ENCODE data around the gene MRPL4.

MRPL4 gene

GRCh38 chr19:10251792-10252694 is at the start of gene MRPL4:
Gene MRPL4 (plus strand): TSS chr19:10252214. CDS start chr19:10252254, 40 bp downstream.
- DNase-seq (ENCODE audit: low read depth), result peak; percentile 94

GRCh38 chr19:10203686-10204085 is 48.3 kb upstream of the MRPL4 start:
- no peak overlapping the region for H3K4me3 ChIP-seq (ENCODE audit: low read depth, low read length)
- no peak for DNase-seq (ENCODE audit: low read depth)

More at GRCh38 chr19:10251792-10252694, at the start of gene MRPL4:
- peak within 1 kb of the TSS; percentile 97 for H3K4me3 ChIP-seq (ENCODE audit: low read depth, low read length)

GRCh38 chr19:10205636-10206035 is 46.4 kb upstream of the MRPL4 start:
- no peak overlapping the region for H3K4me3 ChIP-seq (ENCODE audit: low read depth, low read length)
- no peak for DNase-seq (ENCODE audit: low read depth)

GRCh38 chr19:10206226-10206885 is 45.7 kb upstream of the MRPL4 start:
- no peak overlapping the region for H3K4me3 ChIP-seq (ENCODE audit: low read depth, low read length)
- no peak for DNase-seq (ENCODE audit: low read depth)

- H3K4me3 ChIP-seq (ENCODE audit: low read depth, low read length), result no peak overlapping the region
- DNase-seq (ENCODE audit: low read depth), result no peak
Measured at GRCh38 chr19:10207026-10207425, 45.0 kb upstream of the MRPL4 start.

GRCh38 chr19:10209315-10209714 is 42.7 kb upstream of the MRPL4 start:
- DNase-seq (ENCODE audit: low read depth), result no peak
- H3K4me3 ChIP-seq (ENCODE audit: low read depth, low read length), result no peak overlapping the region

- no peak overlapping the region for H3K4me3 ChIP-seq (ENCODE audit: low read depth, low read length)
- DNase-seq (ENCODE audit: low read depth), result no peak
Measured at GRCh38 chr19:10211061-10211460, 41.0 kb upstream of the MRPL4 start.

- no peak overlapping the region for H3K4me3 ChIP-seq (ENCODE audit: low read depth, low read length)
- DNase-seq (ENCODE audit: low read depth), result no peak
Measured at GRCh38 chr19:10211691-10212090, 40.3 kb upstream of the MRPL4 start.

- DNase-seq (ENCODE audit: low read depth), result no peak
- no peak overlapping the region for H3K4me3 ChIP-seq (ENCODE audit: low read depth, low read length)
Measured at GRCh38 chr19:10214784-10215183, 37.2 kb upstream of the MRPL4 start.

- DNase-seq (ENCODE audit: low read depth), result no peak
- no peak overlapping the region for H3K4me3 ChIP-seq (ENCODE audit: low read depth, low read length)
Measured at GRCh38 chr19:10217085-10217484, 34.9 kb upstream of the MRPL4 start.

GRCh38 chr19:10219678-10220077 is 32.3 kb upstream of the MRPL4 start:
- no peak overlapping the region for H3K4me3 ChIP-seq (ENCODE audit: low read depth, low read length)
- DNase-seq (ENCODE audit: low read depth), result no peak

GRCh38 chr19:10220695-10221094 is 31.3 kb upstream of the MRPL4 start:
- DNase-seq (ENCODE audit: low read depth), result no peak

GRCh38 chr19:10222201-10222890 is 29.7 kb upstream of the MRPL4 start:
- DNase-seq (ENCODE audit: low read depth), result no peak
- H3K4me3 ChIP-seq (ENCODE audit: low read depth, low read length), result no peak overlapping the region

More at GRCh38 chr19:10220695-10221094, 31.3 kb upstream of the MRPL4 start:
- H3K4me3 ChIP-seq (ENCODE audit: low read depth, low read length), result no peak overlapping the region

- no peak overlapping the region for H3K4me3 ChIP-seq (ENCODE audit: low read depth, low read length)
- no peak for DNase-seq (ENCODE audit: low read depth)
Measured at GRCh38 chr19:10223488-10224213, 28.4 kb upstream of the MRPL4 start.

- no peak for DNase-seq (ENCODE audit: low read depth)
- H3K4me3 ChIP-seq (ENCODE audit: low read depth, low read length), result no peak overlapping the region
Measured at GRCh38 chr19:10224337-10224736, 27.7 kb upstream of the MRPL4 start.

- no peak for DNase-seq (ENCODE audit: low read depth)
- no peak overlapping the region for H3K4me3 ChIP-seq (ENCODE audit: low read depth, low read length)
Measured at GRCh38 chr19:10226021-10226375, 26.0 kb upstream of the MRPL4 start.

GRCh38 chr19:10226376-10227025 is 25.5 kb upstream of the MRPL4 start:
- H3K4me3 ChIP-seq (ENCODE audit: low read depth, low read length), result no peak overlapping the region

GRCh38 chr19:10227026-10227971 is 24.7 kb upstream of the MRPL4 start:
- no peak for DNase-seq (ENCODE audit: low read depth)
- peak overlapping the region; percentile 0 for H3K4me3 ChIP-seq (ENCODE audit: low read depth, low read length)

More at GRCh38 chr19:10226376-10227025, 25.5 kb upstream of the MRPL4 start:
- DNase-seq (ENCODE audit: low read depth), result peak; percentile 86
